GM21825 (cell line): ENCODE measurements around the gene DIRAS2.

Source experiments
- ATAC-seq: cut with Tn5 transposase; IDR thresholded peaks from one replicate; pipeline ENCODE4 v1.9.1; 2021; ENCODE audit warnings: mild to moderate bottlenecking, moderate library complexity; ENCODE audit not compliant: unreplicated experiment

The DIRAS2 gene

GRCh38 chr9:90613502-90613901 lies 29.1 kb downstream of the DIRAS2 start:
- ATAC-seq = no peak

- no peak for ATAC-seq
Observed at GRCh38 chr9:90612957-90613356, 29.7 kb downstream of the DIRAS2 start.

GRCh38 chr9:90611568-90611967 lies 31.1 kb downstream of the DIRAS2 start:
- no peak for ATAC-seq

- ATAC-seq = no peak
Observed at GRCh38 chr9:90611121-90611520, 31.5 kb downstream of the DIRAS2 start.

- ATAC-seq = no peak
Observed at GRCh38 chr9:90607701-90608516, 34.7 kb downstream of the DIRAS2 start.

GRCh38 chr9:90600029-90600428 lies 42.6 kb downstream of the DIRAS2 start:
- no peak for ATAC-seq

- ATAC-seq = no peak
Observed at GRCh38 chr9:90598191-90598590, 44.4 kb downstream of the DIRAS2 start.

GRCh38 chr9:90593646-90594045 lies 49.0 kb downstream of the DIRAS2 start:
- no peak for ATAC-seq

- no peak for ATAC-seq
Observed at GRCh38 chr9:90580576-90580975, 62.0 kb downstream of the DIRAS2 start.

GRCh38 chr9:90579181-90579580 lies 63.4 kb downstream of the DIRAS2 start:
- no peak for ATAC-seq

GRCh38 chr9:90578126-90578815 lies 64.4 kb downstream of the DIRAS2 start:
- no peak for ATAC-seq

GRCh38 chr9:90569511-90569910 lies 73.1 kb downstream of the DIRAS2 start:
- ATAC-seq = no peak

GRCh38 chr9:90568667-90569066 lies 74.0 kb downstream of the DIRAS2 start:
- ATAC-seq = no peak

GRCh38 chr9:90562229-90562628 lies 80.4 kb downstream of the DIRAS2 start:
- no peak for ATAC-seq
